ENCODE results near the gene RABGEF1. TPM values are rescaled to one million over a fixed set of nuclear protein-coding genes. Genes with fewer than 3 reads are reported as not detected.

RABGEF1 gene
- total and polyA plus RNA-seq, 2 of the 8 experiments (the other 6 are each of a cell fraction or from before 2014, with no cell fraction given), result 10.2 to 18.0 TPM

DNA sequence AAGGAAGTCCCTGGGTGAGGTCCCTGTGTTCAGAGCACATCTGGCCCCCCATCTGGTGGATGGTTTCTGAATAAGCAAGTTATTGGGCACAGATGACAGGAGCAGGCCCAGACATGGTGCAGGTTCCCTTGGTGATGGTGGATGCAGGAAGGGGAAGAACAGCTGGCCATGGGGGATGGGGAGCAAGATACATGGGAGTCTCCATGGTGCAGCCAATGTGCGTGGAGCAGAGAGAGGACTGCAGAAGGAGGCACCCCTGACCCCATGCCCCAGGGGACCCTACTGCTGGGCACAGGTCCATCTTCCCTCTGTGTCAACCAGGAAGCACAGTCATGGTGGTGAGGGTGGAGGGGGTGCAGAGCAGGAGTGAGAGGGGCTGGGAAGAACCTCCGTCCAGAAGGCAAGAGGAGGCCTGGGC, 43.8 kb upstream of the RABGEF1 start:
- ChIA-PET CTCF (ENCODE audit: partially characterized antibody) (interaction anchor here (1.4 kb wide), 1 partner anchor 44 kb away, joined by 4 read pairs; the partner anchor contains the start of gene RABGEF1), POLR2A (ENCODE audit: partially characterized antibody) (interaction anchor here (0.6 kb wide), 1 partner anchor 16 kb away, joined by 3 read pairs; no protein-coding TSS in a partner anchor)
- no peak overlapping the region for H3K18ac ChIP-seq (ENCODE audit: extremely low read depth, low read length)
- TF ChIP-seq PHF8 (conservative IDR thresholded peaks at IDR 0.05; ENCODE audit: low read depth, low read length), result no peak
- no peak for TF ChIP-seq JUN (IDR thresholded peaks at IDR 0.05; ENCODE audit: low read depth, low read length)
- TF ChIP-seq, protein P1, sequence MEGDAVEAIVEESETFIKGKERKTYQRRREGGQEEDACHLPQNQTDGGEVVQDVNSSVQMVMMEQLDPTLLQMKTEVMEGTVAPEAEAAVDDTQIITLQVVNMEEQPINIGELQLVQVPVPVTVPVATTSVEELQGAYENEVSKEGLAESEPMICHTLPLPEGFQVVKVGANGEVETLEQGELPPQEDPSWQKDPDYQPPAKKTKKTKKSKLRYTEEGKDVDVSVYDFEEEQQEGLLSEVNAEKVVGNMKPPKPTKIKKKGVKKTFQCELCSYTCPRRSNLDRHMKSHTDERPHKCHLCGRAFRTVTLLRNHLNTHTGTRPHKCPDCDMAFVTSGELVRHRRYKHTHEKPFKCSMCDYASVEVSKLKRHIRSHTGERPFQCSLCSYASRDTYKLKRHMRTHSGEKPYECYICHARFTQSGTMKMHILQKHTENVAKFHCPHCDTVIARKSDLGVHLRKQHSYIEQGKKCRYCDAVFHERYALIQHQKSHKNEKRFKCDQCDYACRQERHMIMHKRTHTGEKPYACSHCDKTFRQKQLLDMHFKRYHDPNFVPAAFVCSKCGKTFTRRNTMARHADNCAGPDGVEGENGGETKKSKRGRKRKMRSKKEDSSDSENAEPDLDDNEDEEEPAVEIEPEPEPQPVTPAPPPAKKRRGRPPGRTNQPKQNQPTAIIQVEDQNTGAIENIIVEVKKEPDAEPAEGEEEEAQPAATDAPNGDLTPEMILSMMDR (IDR thresholded peaks at IDR 0.05; ENCODE audit: control extremely low read depth in 1 of 3, insufficient read depth in 1 of 3, low read depth in 1 of 3, low read length in 3 of 3), result no peak
- no peak for TF ChIP-seq RFX5 (IDR thresholded peaks at IDR 0.05; ENCODE audit: borderline replicate concordance, low read depth, low read length)
- no peak for TF ChIP-seq TBP (IDR thresholded peaks at IDR 0.05; ENCODE audit: low read depth, low read length)
- no peak for TF ChIP-seq YY1 (IDR thresholded peaks at IDR 0.05; ENCODE audit: low read depth, low read length)
- TF ChIP-seq EGR1 (IDR thresholded peaks at IDR 0.05; ENCODE audit: borderline replicate concordance, low read depth, low read length), result no peak
- no peak for TF ChIP-seq POU5F1 (IDR thresholded peaks at IDR 0.05; ENCODE audit: low read depth, low read length)
- TF ChIP-seq SP4 (IDR thresholded peaks at IDR 0.05; ENCODE audit: low read length), result no peak
- no peak for TF ChIP-seq CBX8 (IDR thresholded peaks at IDR 0.05; ENCODE audit: borderline replicate concordance, low read depth, low read length)

More for the DNA sequence above, 43.8 kb upstream of the RABGEF1 start:
- Histone ChIP-seq H3K9ac (replicated peaks in 1 of 4; ENCODE audit: extremely low read depth in 1 of 4, low read depth in 3 of 4, low read length in 3 of 4) (no peak overlapping the region), H4K8ac (ENCODE audit: extremely low read depth, insufficient read depth, low read length) (no peak overlapping the region), H3K4me3 (ENCODE audit: extremely low read depth in 1 of 4, insufficient read depth in 2 of 4, low read depth in 3 of 4, low read length in 4 of 4) (no peak overlapping the region), H2BK15ac (ENCODE audit: low read length) (no peak overlapping the region), H2BK120ac (replicated peaks; ENCODE audit: low read depth, low read length) (no peak overlapping the region), H3K4ac (replicated peaks; ENCODE audit: insufficient read length, low read depth, low read length) (no peak overlapping the region), H3K23me2 (ENCODE audit: low read depth, low read length) (no peaks in the 10 kb centered on the region), H3K9me3 (ENCODE audit: insufficient read depth in 2 of 2, low read depth in 1 of 2, low read length in 1 of 2) (no peaks in the 10 kb centered on the region), H3K27me3 (replicated peaks in 1 of 4; ENCODE audit: control insufficient read depth in 3 of 4, extremely low read depth in 1 of 4, insufficient read depth in 3 of 4, low read length in 3 of 4) (no peaks in the 10 kb centered on the region), H2BK20ac (ENCODE audit: low read length) (no peak overlapping the region), H2BK5ac (ENCODE audit: low read depth, low read length) (no peak overlapping the region), H3K79me2 (ENCODE audit: control insufficient read depth in 1 of 2, insufficient read depth in 2 of 2, low read length in 2 of 2) (no peaks in the 10 kb centered on the region), H3K23ac (ENCODE audit: insufficient read length) (no peak overlapping the region), H2AFZ (ENCODE audit: low read length) (no peak overlapping the region), H3K14ac (ENCODE audit: insufficient read length) (no peak overlapping the region), H3K79me1 (ENCODE audit: low read depth, low read length) (no peaks in the 10 kb centered on the region), H4K5ac (ENCODE audit: insufficient read length, low read depth, low read length) (no peak overlapping the region), H3K4me1 (replicated peaks in 1 of 4; ENCODE audit: control insufficient read depth in 3 of 4, insufficient read depth in 4 of 4, low read length in 3 of 4) (peaks cover 0 to 3% (median under 1%) of the 10 kb centered on the region in 4 experiments; a peak in 4 of 7 replicates), H3K56ac (replicated peaks; ENCODE audit: insufficient read length, low read depth, low read length) (no peak overlapping the region), H3K4me2 (ENCODE audit: insufficient read depth in 1 of 2, low read depth in 2 of 2, low read length in 2 of 2) (no peak overlapping the region), H2BK12ac (ENCODE audit: low read depth, low read length) (no peak overlapping the region), H2AK5ac (ENCODE audit: low read depth, low read length) (no peak overlapping the region), H4K20me1 (replicated peaks in 1 of 2; ENCODE audit: control insufficient read depth in 1 of 2, insufficient read depth in 2 of 2, low read length in 2 of 2) (peaks cover 2 to 3% of the 10 kb centered on the region in 2 experiments), H3K36me3 (ENCODE audit: control insufficient read depth in 2 of 4, insufficient read depth in 4 of 4, low read length in 3 of 4) (no peaks in the 10 kb centered on the region), H3K27ac (ENCODE audit: low read depth, low read length) (no peak overlapping the region), H4K91ac (replicated peaks; ENCODE audit: insufficient read length, low read length) (no peak overlapping the region)
- 100% methylated on average over 2 of the region's 2 CpGs; no CpG with 5 or more reads in 1 of the 2 experiments for WGBS, 2 experiments (ENCODE audit: extremely low coverage in 1 of 2, insufficient coverage in 1 of 2, insufficient read length in 1 of 2, insufficient replicate concordance in 2 of 2, low coverage in 1 of 2, low lambda C conversion rate in 2 of 2, missing lambda C conversion rate in 1 of 2)
- DNase-seq (ENCODE audit: low read depth in 1 of 2, low spot score in 2 of 2), result no peak
- no peak for FAIRE-seq
